Measurements from ENCODE around the gene HBD. TPM values are rescaled to one million over a fixed set of nuclear protein-coding genes. Genes with fewer than 3 reads are reported as not detected.
"Not testable (repeated sequence)": the region's sequence is repeated elsewhere in the genome, so short reads cannot be mapped to it uniquely, and the experiment has no call there.

HBD gene
- total RNA-seq, 2 donors from 2014 or later: not detected

DNA sequence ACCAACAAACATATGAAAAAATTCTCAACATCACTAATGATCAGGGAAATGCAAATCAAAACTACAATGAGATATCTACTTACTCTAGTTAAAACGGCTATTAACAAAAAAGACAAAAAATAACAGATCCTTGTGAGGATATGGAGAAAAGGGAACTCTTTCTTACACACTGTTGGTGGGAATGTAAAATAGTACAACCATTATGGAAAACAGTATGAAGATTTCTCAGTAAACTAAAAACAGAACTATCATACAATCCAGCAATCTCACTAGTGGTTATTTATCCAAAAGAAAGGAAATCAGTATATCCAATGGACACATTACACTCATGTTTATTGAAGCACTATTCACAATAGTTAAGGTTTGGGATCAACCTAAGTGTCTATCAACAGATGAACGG is 31.5 kb upstream of the HBD start:
- Histone ChIP-seq H3K36me3 (no peaks in the 10 kb centered on the region), H3K4me3 (no peak overlapping the region), H3K4me1 (ENCODE audit: control insufficient read depth in 1 of 2, low read depth in 2 of 2) (no peaks in the 10 kb centered on the region), H3K9me3 (no peaks in the 10 kb centered on the region), H3K27me3 (replicated peaks; ENCODE audit: insufficient read depth) (no peaks in the 10 kb centered on the region), H3K27ac (no peak overlapping the region)
- DNase-seq (ENCODE audit: low spot score): no peak
- no peak for ATAC-seq (ENCODE audit: insufficient number of reproducible peaks, low FRiP score, low read depth)
- TF ChIP-seq, protein P1, sequence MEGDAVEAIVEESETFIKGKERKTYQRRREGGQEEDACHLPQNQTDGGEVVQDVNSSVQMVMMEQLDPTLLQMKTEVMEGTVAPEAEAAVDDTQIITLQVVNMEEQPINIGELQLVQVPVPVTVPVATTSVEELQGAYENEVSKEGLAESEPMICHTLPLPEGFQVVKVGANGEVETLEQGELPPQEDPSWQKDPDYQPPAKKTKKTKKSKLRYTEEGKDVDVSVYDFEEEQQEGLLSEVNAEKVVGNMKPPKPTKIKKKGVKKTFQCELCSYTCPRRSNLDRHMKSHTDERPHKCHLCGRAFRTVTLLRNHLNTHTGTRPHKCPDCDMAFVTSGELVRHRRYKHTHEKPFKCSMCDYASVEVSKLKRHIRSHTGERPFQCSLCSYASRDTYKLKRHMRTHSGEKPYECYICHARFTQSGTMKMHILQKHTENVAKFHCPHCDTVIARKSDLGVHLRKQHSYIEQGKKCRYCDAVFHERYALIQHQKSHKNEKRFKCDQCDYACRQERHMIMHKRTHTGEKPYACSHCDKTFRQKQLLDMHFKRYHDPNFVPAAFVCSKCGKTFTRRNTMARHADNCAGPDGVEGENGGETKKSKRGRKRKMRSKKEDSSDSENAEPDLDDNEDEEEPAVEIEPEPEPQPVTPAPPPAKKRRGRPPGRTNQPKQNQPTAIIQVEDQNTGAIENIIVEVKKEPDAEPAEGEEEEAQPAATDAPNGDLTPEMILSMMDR (IDR thresholded peaks at IDR 0.05): no peak

DNA sequence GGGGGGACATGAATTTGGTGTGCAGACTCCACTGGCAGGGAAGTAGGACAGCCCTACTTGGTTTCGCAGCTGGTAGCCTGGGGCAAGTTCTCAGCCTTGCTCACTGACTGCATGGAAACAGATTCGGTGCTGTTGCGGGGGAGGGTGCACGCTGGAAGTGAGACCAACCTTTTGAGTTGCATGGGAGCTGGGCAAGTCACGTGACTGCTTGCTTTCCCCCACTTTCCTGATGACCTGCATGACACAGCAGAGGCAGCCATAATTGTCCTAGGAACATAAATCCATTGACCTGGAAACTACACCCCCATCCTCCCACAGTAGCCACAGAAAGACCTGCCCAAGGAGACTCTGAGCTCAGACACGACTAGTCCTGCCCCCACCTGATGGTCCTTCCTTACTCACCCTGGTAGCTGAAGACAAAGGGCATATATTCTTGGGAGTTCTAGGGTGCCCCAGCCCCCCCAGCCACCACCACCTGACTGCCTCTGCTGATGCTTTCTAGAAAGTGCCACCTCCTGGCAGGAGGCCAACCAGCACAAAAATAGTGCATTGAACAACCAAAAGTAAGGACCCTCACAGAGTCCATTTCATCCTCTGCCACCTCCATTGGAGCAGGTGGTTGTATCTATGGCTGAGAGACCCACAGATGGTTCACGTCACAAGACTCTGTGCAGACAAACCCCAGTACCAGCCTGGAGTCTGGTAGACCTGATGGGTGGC is 24.4 kb upstream of the HBD start:
- ATAC-seq (ENCODE audit: insufficient number of reproducible peaks, low FRiP score, low read depth) (no peak), DNase-seq (ENCODE audit: low spot score) (no peak)
- no peaks in the 10 kb centered on the region for H3K36me3 ChIP-seq
- no peak overlapping the region for H3K27ac ChIP-seq
- TF ChIP-seq, protein P1 (IDR thresholded peaks at IDR 0.05): no peak
- H3K27me3 ChIP-seq (replicated peaks; ENCODE audit: insufficient read depth): no peaks in the 10 kb centered on the region
- no peaks in the 10 kb centered on the region for H3K9me3 ChIP-seq
- no peak overlapping the region for H3K4me3 ChIP-seq
- no peaks in the 10 kb centered on the region for H3K4me1 ChIP-seq (ENCODE audit: control insufficient read depth in 1 of 2, low read depth in 2 of 2)

DNA sequence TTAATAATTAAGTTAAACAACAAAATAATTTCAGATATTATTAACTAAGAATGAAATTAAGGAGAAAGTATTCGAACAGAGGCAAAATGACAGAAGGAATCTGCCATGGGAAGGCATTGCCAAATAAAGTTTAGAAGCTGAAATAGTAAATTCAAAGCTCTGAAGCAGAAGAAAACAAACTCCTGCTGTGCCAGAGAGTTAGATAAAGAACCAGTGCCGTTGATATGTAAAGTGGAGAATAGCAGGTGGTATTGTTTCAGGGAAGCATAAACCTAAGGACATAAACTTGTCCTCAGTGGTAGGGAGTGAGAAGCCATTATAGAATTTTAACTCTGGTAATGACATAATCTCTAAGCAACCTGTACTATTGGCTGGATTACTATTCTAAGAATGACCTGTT is 23.0 kb upstream of the HBD start:
- Histone ChIP-seq H3K36me3 (no peaks in the 10 kb centered on the region), H3K9me3 (no peaks in the 10 kb centered on the region), H3K4me3 (no peak overlapping the region), H3K4me1 (ENCODE audit: control insufficient read depth in 1 of 2, low read depth in 2 of 2) (no peaks in the 10 kb centered on the region), H3K27me3 (replicated peaks; ENCODE audit: insufficient read depth) (no peaks in the 10 kb centered on the region), H3K27ac (no peak overlapping the region)
- no peak for DNase-seq (ENCODE audit: low spot score)
- no peak for ATAC-seq (ENCODE audit: insufficient number of reproducible peaks, low FRiP score, low read depth)
- TF ChIP-seq, protein P1 (IDR thresholded peaks at IDR 0.05): no peak

DNA sequence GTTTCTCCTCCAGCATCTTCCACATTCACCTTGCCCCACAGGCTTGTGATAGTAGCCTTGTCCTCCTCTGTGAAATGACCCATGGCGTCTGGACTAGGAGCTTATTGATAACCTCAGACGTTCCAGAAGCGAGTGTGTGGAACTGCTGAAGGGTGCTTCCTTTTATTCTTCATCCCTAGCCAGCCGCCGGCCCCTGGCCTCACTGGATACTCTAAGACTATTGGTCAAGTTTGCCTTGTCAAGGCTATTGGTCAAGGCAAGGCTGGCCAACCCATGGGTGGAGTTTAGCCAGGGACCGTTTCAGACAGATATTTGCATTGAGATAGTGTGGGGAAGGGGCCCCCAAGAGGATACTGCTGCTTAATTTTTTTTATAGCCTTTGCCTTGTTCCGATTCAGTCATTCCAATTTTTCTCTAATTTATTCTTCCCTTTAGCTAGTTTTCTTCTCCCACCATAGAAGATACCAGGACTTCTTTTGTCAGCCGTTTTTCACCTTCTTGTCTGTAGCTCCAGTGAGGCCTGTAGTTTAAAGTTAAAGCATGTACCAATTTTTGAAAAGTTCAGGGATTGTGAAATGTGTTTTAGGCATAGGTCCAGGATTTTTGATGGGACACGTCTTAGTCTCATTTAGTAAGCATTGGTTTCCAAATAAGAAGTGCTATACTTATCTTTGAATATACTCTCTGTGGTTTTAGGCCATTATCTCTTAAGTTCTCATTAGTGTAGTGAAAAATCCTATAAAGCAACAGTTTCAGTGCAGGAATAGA is 20.5 kb upstream of the HBD start, which contains the start of gene HBG2:
Gene HBG2 (minus strand): TSS at position 136 of the 768 bp plus-strand sequence. CDS start 53 bp downstream, at position 83.
- not testable (repeated sequence) for H3K27ac ChIP-seq; H3K27me3 ChIP-seq (replicated peaks; ENCODE audit: insufficient read depth); H3K4me1 ChIP-seq (ENCODE audit: control insufficient read depth in 1 of 2, low read depth in 2 of 2); DNase-seq (ENCODE audit: low spot score); H3K36me3 ChIP-seq; ATAC-seq (ENCODE audit: insufficient number of reproducible peaks, low FRiP score, low read depth); H3K4me3 ChIP-seq; H3K9me3 ChIP-seq

DNA sequence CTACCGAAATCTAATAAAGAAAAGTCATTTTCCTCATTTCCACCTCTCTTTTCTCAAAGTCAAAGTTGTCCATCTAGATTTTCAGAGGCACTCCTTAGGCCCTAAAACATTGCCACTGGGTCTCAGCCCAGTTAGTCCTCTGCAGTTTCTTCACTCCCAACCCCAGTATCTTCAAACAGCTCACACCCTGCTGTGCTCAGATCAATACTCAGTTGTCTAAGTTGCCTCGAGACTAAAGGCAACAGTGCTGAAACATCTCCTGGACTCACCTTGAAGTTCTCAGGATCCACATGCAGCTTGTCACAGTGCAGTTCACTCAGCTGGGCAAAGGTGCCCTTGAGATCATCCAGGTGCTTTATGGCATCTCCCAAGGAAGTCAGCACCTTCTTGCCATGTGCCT is 19.7 kb upstream of the HBD start:
- H3K9me3 ChIP-seq; H3K27ac ChIP-seq; H3K27me3 ChIP-seq (replicated peaks; ENCODE audit: insufficient read depth); H3K36me3 ChIP-seq; H3K4me3 ChIP-seq; H3K4me1 ChIP-seq (ENCODE audit: control insufficient read depth in 1 of 2, low read depth in 2 of 2); ATAC-seq (ENCODE audit: insufficient number of reproducible peaks, low FRiP score, low read depth); DNase-seq (ENCODE audit: low spot score): not testable (repeated sequence)

DNA sequence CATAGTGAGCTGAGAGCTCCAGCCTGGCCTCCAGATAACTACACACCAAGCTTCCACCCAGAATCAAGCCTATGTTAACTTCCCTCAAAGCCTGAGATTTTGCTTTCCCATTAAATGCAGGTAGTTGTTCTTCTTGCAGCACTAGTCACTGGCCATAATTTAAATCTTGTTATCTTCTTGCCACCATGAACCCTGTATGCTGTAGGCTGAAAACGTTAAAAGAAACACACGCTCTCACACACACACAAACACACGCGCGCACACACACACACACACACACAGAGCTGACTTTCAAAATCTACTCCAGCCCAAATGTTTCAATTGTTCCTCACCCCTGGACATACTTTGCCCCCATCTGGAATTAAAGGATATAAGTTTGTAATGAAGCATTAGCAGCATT is 19.2 kb upstream of the HBD start:
- DNase-seq (ENCODE audit: low spot score); H3K36me3 ChIP-seq; H3K4me1 ChIP-seq (ENCODE audit: control insufficient read depth in 1 of 2, low read depth in 2 of 2); H3K27ac ChIP-seq; H3K27me3 ChIP-seq (replicated peaks; ENCODE audit: insufficient read depth); H3K4me3 ChIP-seq; H3K9me3 ChIP-seq; ATAC-seq (ENCODE audit: insufficient number of reproducible peaks, low FRiP score, low read depth): not testable (repeated sequence)

All from thoracic aorta (tissue), 2 donors.